Activated CD8-positive, alpha-beta memory T cell treated with anti-CD3 and anti-CD28 coated beads for 4 hours (primary cell): ENCODE measurements around the gene DGCR8.

Source experiments
- DNase-seq, 2 donors: peaks; one replicate each; pipeline ENCODE4 v3.0.0-alpha.2; 2020; ENCODE audit warnings: low read depth in 2 of 2

The DGCR8 gene

GRCh38 chr22:20052309-20053259 is 27.5 kb upstream of the DGCR8 start:
- DNase-seq: no peak

GRCh38 chr22:20053407-20054033 is 26.5 kb upstream of the DGCR8 start:
- no peak for DNase-seq

GRCh38 chr22:20054034-20054427 is 26.0 kb upstream of the DGCR8 start:
- no peak for DNase-seq

- no peak for DNase-seq
Observed at GRCh38 chr22:20054485-20054884, 25.6 kb upstream of the DGCR8 start.

GRCh38 chr22:20055144-20055543 is 24.9 kb upstream of the DGCR8 start:
- DNase-seq: no peak

GRCh38 chr22:20055654-20056053 is 24.4 kb upstream of the DGCR8 start:
- no peak for DNase-seq

GRCh38 chr22:20056161-20056560 is 23.9 kb upstream of the DGCR8 start:
- DNase-seq: no peak

- DNase-seq: no peak
Observed at GRCh38 chr22:20056696-20057386, 23.2 kb upstream of the DGCR8 start.

GRCh38 chr22:20057596-20058268 is 22.3 kb upstream of the DGCR8 start:
- no peak for DNase-seq

- no peak for DNase-seq
Observed at GRCh38 chr22:20058989-20059770, 20.9 kb upstream of the DGCR8 start.

GRCh38 chr22:20060700-20061480 is 19.2 kb upstream of the DGCR8 start:
- no peak for DNase-seq

- no peak for DNase-seq
Observed at GRCh38 chr22:20061481-20061861, 18.6 kb upstream of the DGCR8 start.

GRCh38 chr22:20062043-20062765 is 17.8 kb upstream of the DGCR8 start:
- no peak for DNase-seq

- DNase-seq: no peak
Observed at GRCh38 chr22:20062766-20063083, 17.3 kb upstream of the DGCR8 start.

GRCh38 chr22:20063271-20064139 is 16.5 kb upstream of the DGCR8 start:
- DNase-seq: no peak

GRCh38 chr22:20064140-20064480 is 15.9 kb upstream of the DGCR8 start:
- DNase-seq: no peak

- no peak for DNase-seq
Observed at GRCh38 chr22:20064545-20065262, 15.3 kb upstream of the DGCR8 start.

- DNase-seq: no peak
Observed at GRCh38 chr22:20065896-20066616, 14.0 kb upstream of the DGCR8 start.
